Activated B cell treated with CpG ODN at 0.5 μM for 24 hours (primary cell): Measurements from ENCODE around the gene ZNF528. TPM values are rescaled to one million over a fixed set of nuclear protein-coding genes. Genes with fewer than 3 reads are reported as not detected.

ENCODE experiments used
- ATAC-seq: fragments of 200-7000 bp; cut with Tn5 transposase; one replicate; pipeline ENCODE4 v1.10.0; 2021; ENCODE audit warnings: low read depth, mild to moderate bottlenecking, moderate library complexity
- CTCF ChIA-PET: fragments of 350-600 bp; sonication (Branson Sonifier 250); formaldehyde crosslinking; loops from one replicate; lab custom pipeline; 2021; ENCODE audit warnings: antibody characterized with exemption; lab: Charles Lee
- POLR2A ChIA-PET: fragments of 350-600 bp; sonication (Branson Sonifier 250); formaldehyde crosslinking; loops from one replicate; lab custom pipeline; 2021; ENCODE audit warnings: antibody characterized with exemption; lab: Charles Lee
- DNase-seq: peaks from one replicate; pipeline ENCODE4 v3.0.0; 2022
- H3K27ac Mint-ChIP-seq: one replicate; pipeline ENCODE4 v1.8.0; 2020; ENCODE audit warnings: mixed read lengths
- H3K27me3 Mint-ChIP-seq: one replicate; pipeline ENCODE4 v1.8.0; 2021; ENCODE audit warnings: mixed read lengths
- H3K36me3 Mint-ChIP-seq: one replicate; pipeline ENCODE4 v1.8.0; 2021; ENCODE audit warnings: low read depth, mixed read lengths
- H3K4me1 Mint-ChIP-seq: one replicate; pipeline ENCODE4 v1.8.0; 2021; ENCODE audit warnings: mixed read lengths
- H3K4me3 Mint-ChIP-seq: one replicate; pipeline ENCODE4 v1.8.0; 2020; ENCODE audit warnings: mild to moderate bottlenecking, mixed read lengths
- H3K9me3 Mint-ChIP-seq: one replicate; pipeline ENCODE4 v1.8.0; 2020; ENCODE audit warnings: mixed read lengths
- intact Hi-C: fragments of 100-400 bp; cut with micrococcal nuclease; formaldehyde crosslinking; loops from one replicate; pipeline ENCODE4 v1.15.1; 2024
- total RNA-seq: library from RNA; stranded (reverse); gene quantifications from 2 replicates; pipeline ENCODE4 v1.2.3, GENCODE V29; 2022
- TF ChIP-seq, protein P1 (sequence below): fragments of 200-600 bp; IDR thresholded peaks from one replicate; pipeline ENCODE4 v1.8.0; 2022; ENCODE audit warnings: antibody characterized with exemption, mild to moderate bottlenecking

Gene ZNF528
- total RNA-seq: 29.8 and 40.3 TPM in 2 replicates

DNA sequence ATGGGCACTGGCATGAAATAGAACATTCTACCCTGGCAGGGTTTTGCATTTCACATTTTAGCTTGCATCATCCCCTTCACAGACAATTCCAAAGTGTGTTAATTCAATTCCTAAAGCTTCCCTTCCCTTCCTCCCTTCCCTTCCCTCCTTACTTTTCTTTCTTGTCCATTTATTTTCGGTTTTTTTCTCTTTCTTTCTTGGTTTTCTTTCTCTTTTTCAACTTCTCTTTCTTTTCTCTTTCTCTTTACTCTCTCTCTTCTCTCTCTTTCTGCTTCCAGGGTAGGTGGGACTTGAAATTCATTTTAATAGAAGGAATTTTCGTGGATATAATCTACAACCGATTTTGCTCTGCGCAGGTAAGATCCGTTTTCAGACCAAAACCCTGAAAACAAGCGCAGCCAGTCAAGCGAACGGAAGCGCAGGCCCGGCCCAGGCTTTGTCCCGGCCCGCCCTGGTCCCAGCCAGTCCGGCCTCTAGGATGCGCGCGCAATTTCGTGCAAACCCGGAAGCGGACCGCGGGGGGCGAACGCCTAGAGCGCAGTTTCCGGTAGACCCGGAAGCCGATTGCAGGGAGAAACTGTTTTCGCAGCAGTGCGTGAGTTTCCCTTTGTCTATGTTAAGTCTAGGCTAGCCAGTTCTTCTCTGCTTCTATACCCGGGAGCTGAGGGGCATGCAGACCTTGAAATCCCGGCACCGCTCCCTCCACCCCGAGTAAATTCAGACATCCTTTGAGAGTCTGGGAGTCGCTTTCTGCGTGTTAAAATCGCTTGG lies at the start of gene ZNF528:
Gene ZNF528 (plus strand): TSS at position 540 of the 771 bp plus-strand sequence. CDS start 4,165 bp downstream, outside the sequence.
- Mint-ChIP-seq H3K36me3 (peaks cover 75% of the 10 kb centered on the region), H3K27me3 (no peaks in the 10 kb centered on the region), H3K9me3 (peaks cover 31% of the 10 kb centered on the region), H3K4me3 (peak within 1 kb of the TSS; percentile 90), H3K4me1 (peaks cover 18% of the 10 kb centered on the region), H3K27ac (peak within 1 kb of the TSS; percentile 91)
- intact Hi-C loops: loop anchor here (1.0 to 10.0 kb wide), 6 partner anchors 28 to 413 kb away; partner anchors contain the start of genes ZNF350, ZNF480, ZNF701 and ZNF808
- ATAC-seq (peak; percentile 99), DNase-seq (peak; percentile 91)
- CTCF ChIA-PET: no interaction called here
- POLR2A ChIA-PET: interaction anchor here (0.6 to 1.5 kb wide), 8 partner anchors 15 to 369 kb away, joined by 3 to 19 read pairs (median 4); partner anchors contain the start of genes ZNF432, ZNF578, ZNF610 and ZNF614
- TF ChIP-seq, protein P1, sequence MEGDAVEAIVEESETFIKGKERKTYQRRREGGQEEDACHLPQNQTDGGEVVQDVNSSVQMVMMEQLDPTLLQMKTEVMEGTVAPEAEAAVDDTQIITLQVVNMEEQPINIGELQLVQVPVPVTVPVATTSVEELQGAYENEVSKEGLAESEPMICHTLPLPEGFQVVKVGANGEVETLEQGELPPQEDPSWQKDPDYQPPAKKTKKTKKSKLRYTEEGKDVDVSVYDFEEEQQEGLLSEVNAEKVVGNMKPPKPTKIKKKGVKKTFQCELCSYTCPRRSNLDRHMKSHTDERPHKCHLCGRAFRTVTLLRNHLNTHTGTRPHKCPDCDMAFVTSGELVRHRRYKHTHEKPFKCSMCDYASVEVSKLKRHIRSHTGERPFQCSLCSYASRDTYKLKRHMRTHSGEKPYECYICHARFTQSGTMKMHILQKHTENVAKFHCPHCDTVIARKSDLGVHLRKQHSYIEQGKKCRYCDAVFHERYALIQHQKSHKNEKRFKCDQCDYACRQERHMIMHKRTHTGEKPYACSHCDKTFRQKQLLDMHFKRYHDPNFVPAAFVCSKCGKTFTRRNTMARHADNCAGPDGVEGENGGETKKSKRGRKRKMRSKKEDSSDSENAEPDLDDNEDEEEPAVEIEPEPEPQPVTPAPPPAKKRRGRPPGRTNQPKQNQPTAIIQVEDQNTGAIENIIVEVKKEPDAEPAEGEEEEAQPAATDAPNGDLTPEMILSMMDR: no peak

DNA sequence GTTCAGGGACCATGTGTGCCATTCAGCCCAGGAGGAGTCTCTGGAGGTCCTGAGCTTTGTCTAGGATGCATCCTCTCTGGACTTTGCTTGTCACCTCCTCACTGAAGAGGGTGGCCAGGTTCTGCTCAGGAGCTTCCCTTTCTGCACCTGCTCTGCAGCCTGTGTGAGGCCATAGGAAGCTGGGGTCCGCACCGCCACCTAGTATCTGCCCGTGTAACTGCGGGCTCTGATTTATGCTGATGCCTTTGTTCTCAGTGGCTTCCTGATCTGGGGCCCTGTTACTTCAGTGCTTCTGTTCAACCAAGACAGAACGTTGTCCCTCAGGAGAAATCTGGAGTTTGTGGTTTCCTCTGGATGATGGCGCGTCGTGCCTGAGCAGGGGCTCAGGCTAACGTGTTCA lies 46.1 kb upstream of the ZNF528 start:
- POLR2A ChIA-PET: no interaction called here
- Mint-ChIP-seq H3K4me1 (no peaks in the 10 kb centered on the region), H3K9me3 (peaks cover 28% of the 10 kb centered on the region), H3K36me3 (peaks cover 71% of the 10 kb centered on the region), H3K27ac (no peak overlapping the region), H3K4me3 (no peak overlapping the region), H3K27me3 (no peaks in the 10 kb centered on the region)
- intact Hi-C loops: no loop called here
- CTCF ChIA-PET: no interaction called here
- TF ChIP-seq, protein P1: no peak
- ATAC-seq: no peak
- DNase-seq: no peak

DNA sequence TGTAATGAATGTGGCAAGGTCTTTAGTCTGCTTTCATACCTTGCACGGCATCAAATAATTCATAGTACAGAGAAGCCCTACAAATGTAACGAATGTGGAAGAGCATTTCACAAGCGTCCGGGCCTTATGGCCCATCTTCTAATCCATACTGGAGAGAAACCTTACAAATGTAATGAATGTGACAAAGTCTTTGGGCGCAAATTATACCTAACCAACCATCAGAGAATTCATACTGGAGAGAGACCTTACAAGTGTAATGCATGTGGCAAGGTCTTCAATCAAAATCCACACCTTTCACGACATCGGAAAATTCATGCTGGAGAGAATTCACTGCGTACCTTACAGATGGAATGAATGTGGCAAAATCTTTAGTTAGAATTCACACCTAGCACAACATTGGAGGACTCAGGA lies 31.2 kb upstream of the ZNF528 start:
- intact Hi-C loops: no loop called here
- TF ChIP-seq, protein P1: no peak
- ATAC-seq: no peak
- peaks cover 21% of the 10 kb centered on the region for H3K9me3 Mint-ChIP-seq
- no peak overlapping the region for H3K27ac Mint-ChIP-seq
- H3K36me3 Mint-ChIP-seq: peaks cover 55% of the 10 kb centered on the region
- H3K27me3 Mint-ChIP-seq: no peaks in the 10 kb centered on the region
- no peak for DNase-seq
- POLR2A ChIA-PET: no interaction called here
- CTCF ChIA-PET: no interaction called here
- peaks cover 17% of the 10 kb centered on the region for H3K4me1 Mint-ChIP-seq
- H3K4me3 Mint-ChIP-seq: no peak overlapping the region

DNA sequence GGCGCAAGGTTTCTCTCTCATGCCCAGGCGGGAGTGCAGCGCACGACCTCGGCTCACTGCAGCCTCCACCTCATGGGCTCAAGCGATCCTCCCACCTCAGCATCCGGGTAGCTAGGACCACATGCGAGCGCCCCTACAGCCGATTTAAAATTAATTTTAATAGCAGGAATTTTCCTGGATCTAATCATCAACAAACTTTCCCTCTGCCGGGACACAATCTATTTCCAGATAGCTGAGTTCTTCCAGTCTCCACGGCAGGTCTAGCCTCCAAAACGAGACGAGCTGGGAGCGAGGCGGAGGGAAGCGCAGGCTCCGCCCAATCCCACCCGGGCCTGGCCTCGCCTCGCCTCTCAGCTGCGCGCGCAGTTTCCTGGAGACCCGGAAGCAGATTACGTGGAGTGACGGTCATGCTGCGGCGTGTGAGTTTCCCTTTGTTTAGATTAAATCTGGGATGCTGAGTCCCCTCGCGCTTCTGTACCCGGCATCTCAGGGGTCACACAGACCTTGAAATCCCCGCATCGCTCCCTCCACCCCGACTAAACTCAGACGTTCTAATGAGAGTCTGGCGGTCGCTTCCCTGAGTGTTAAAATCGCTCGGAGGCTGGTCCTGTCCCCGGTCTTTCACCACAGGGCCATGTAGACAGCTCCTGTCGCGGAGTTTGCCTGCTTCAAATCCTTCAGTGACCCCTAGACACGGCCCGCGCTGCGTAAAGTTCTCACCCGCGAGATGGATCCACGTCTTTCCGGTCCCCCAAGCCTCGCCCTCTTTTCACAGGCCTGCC lies 27.9 kb upstream of the ZNF528 start, which contains the start of gene ZNF880:
Gene ZNF880 (plus strand): TSS at position 365 of the 782 bp plus-strand sequence. CDS start 43 bp downstream, at position 408.
- intact Hi-C loops: loop anchor here (1.0 to 2.0 kb wide), 3 partner anchors 28 to 73 kb away; partner anchors contain the start of genes ZNF480, ZNF528 and ZNF610
- peak; percentile 86 for DNase-seq
- peaks cover 30% of the 10 kb centered on the region for H3K9me3 Mint-ChIP-seq
- H3K27ac Mint-ChIP-seq: peak within 1 kb of the TSS; percentile 97
- ChIA-PET CTCF (no interaction called here), POLR2A (interaction anchor here (0.6 to 1.5 kb wide), 14 partner anchors 9 to 1151 kb away, joined by 3 to 24 read pairs (median 4); partner anchors contain the start of genes PPP2R1A, ZNF528, ZNF610 and ZNF766)
- peak; percentile 98 for ATAC-seq
- H3K4me3 Mint-ChIP-seq: peak within 1 kb of the TSS; percentile 95
- H3K27me3 Mint-ChIP-seq: no peaks in the 10 kb centered on the region
- H3K4me1 Mint-ChIP-seq: peaks cover 17% of the 10 kb centered on the region
- peaks cover 60% of the 10 kb centered on the region for H3K36me3 Mint-ChIP-seq
- TF ChIP-seq, protein P1: no peak
